Lower leg skin (tissue), 4 donors: ENCODE measurements around the gene PROSER3. TPM values are rescaled to one million over a fixed set of nuclear protein-coding genes. Genes with fewer than 3 reads are reported as not detected.

Experiments
- DNase-seq, 2 donors: peaks; one replicate each; pipeline ENCODE4 v3.0.0-alpha.2; 2019; ENCODE audit warnings: low spot score in 2 of 2
- H3K4me3 ChIP-seq: fragments of 200-600 bp; sonication (generic); 2 replicates; pipeline ENCODE4 v1.5.1; 2017; ENCODE audit warnings: mild to moderate bottlenecking, low read depth; ENCODE audit not compliant: poor library complexity, severe bottlenecking
- CTCF ChIP-seq, 3 donors: fragments of 450-650 bp; IDR thresholded peaks; one replicate each; pipeline ENCODE4 v1.5.1; 2016; ENCODE audit warnings: antibody characterized with exemption in 3 of 3, mild to moderate bottlenecking in 3 of 3, moderate library complexity in 2 of 3
- POLR2A ChIP-seq, 2 donors: fragments of 450-650 bp; IDR thresholded peaks; one replicate each; pipeline ENCODE4 v1.6.1; 2016 to 2017; ENCODE audit warnings: antibody characterized with exemption in 2 of 2, mild to moderate bottlenecking in 1 of 2, moderate library complexity in 1 of 2
- WGBS, 2 donors: methylation state at CpG; one replicate each; pipeline ENCODE4 v1.1.5; 2018; 5-methylcytosine and 5-hydroxymethylcytosine counted together
- intact Hi-C: fragments of 100-400 bp; cut with DNase I; formaldehyde crosslinking; loops from one replicate; pipeline ENCODE4 v1.15.0; 2023; ENCODE audit warnings: low total_unique reads
- total RNA-seq, 4 donors: library from RNA; depleted of rRNA; stranded (reverse); fragments of >200 nt; gene quantifications; one replicate each; pipeline ENCODE4 v1.1.0, GENCODE V29; 2016

The PROSER3 gene
- total RNA-seq, 4 donors from 2014 or later: 9.2 to 20.4 (median 12.9) TPM

- intact Hi-C loops: no loop called here
- 1% methylated on average over 45 of the region's 45 CpGs for WGBS, 2 donors
- TF ChIP-seq POLR2A (IDR thresholded peaks at IDR 0.05) (peak in 1 of 2 donors; percentile 57), CTCF (IDR thresholded peaks at IDR 0.05) (no peak)
- H3K4me3 ChIP-seq: peak within 1 kb of the TSS; percentile 48
- peak; percentile 100 for DNase-seq
Observed at GRCh38 chr19:35748106-35749020, 9.6 kb upstream of the PROSER3 start, which contains the start of gene LIN37. LIN37 (plus strand) TSS chr19:35748576; CDS start chr19:35748725, 149 bp downstream.

GRCh38 chr19:35750167-35750566 is 7.8 kb upstream of the PROSER3 start:
- DNase-seq: no peak
- H3K4me3 ChIP-seq: no peak overlapping the region
- WGBS, 2 donors: 77 to 89% methylated on average over 5 of the region's 5 CpGs
- no peak for TF ChIP-seq POLR2A (IDR thresholded peaks at IDR 0.05)
- no peak for TF ChIP-seq CTCF (IDR thresholded peaks at IDR 0.05)
- intact Hi-C loops: no loop called here

GRCh38 chr19:35751839-35752745 is 5.9 kb upstream of the PROSER3 start:
- intact Hi-C loops: no loop called here
- no peak for TF ChIP-seq CTCF (IDR thresholded peaks at IDR 0.05)
- no peak for TF ChIP-seq POLR2A (IDR thresholded peaks at IDR 0.05)
- WGBS, 2 donors: 86 to 89% methylated on average over 11 to 13 of the region's 14 CpGs
- no peak for DNase-seq
- H3K4me3 ChIP-seq: no peak overlapping the region

- H3K4me3 ChIP-seq: no peak overlapping the region
- intact Hi-C loops: no loop called here
- WGBS, 2 donors: 95 to 96% methylated on average over 20 of the region's 20 CpGs
- TF ChIP-seq CTCF (IDR thresholded peaks at IDR 0.05): no peak
- TF ChIP-seq POLR2A (IDR thresholded peaks at IDR 0.05): no peak
- DNase-seq: peak in 1 of 2 donors; percentile 84
Observed at GRCh38 chr19:35752746-35753350, 5.1 kb upstream of the PROSER3 start.

- intact Hi-C loops: no loop called here
- DNase-seq: peak in 1 of 2 donors; percentile 87
Observed at GRCh38 chr19:35753634-35754369, 4.2 kb upstream of the PROSER3 start.

More at GRCh38 chr19:35753634-35754369, 4.2 kb upstream of the PROSER3 start:
- 87% methylated on average over 20 of the region's 20 CpGs for WGBS, 2 donors
- H3K4me3 ChIP-seq: no peak overlapping the region
- TF ChIP-seq CTCF (IDR thresholded peaks at IDR 0.05) (no peak), POLR2A (IDR thresholded peaks at IDR 0.05) (no peak)
